ENCODE measurements around the gene SPHKAP.
"Not testable (repeated sequence)": the region's sequence is repeated elsewhere in the genome, so short reads cannot be mapped to it uniquely, and the experiment has no call there.

Gene SPHKAP

DNA sequence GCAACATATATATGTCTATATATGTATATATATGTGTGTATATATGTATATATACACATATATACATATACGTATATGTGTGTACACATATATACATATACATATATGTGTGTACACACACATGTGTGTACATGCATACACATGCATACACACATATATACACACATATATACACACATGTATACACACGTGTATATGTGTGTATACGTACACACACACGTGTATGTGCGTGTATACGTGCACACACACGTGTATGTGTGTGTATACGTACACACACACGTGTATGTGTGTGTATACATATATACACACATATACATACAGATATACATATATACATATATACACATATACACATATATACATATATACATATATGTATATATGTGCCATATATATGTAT, 89.4 kb downstream of the SPHKAP start:
- no peak for DNase-seq

DNA sequence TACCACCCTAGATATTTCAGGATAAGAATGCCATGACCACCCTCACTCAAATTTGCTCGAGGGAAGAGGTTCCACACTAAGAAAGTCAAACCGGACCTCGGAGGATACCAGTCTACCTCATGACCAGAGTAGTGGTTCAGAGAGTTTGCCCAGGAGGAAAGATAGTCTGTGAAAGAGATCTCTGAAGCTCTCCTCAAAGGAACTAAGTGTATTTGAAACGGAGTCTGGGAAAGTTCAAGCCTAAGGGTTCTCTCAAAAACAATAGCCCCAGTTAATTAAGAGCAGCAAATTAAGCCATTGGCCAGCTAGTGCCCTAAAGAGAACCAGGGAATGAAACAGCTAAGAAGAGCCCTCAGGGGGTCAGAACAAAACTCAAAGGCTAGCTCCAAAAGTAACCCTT, 94.9 kb downstream of the SPHKAP start:
- DNase-seq = no peak

- DNase-seq = no peak
These were observed 96.8 kb downstream of the SPHKAP start for GRCh38 chr2:228084717-228085116.

DNA sequence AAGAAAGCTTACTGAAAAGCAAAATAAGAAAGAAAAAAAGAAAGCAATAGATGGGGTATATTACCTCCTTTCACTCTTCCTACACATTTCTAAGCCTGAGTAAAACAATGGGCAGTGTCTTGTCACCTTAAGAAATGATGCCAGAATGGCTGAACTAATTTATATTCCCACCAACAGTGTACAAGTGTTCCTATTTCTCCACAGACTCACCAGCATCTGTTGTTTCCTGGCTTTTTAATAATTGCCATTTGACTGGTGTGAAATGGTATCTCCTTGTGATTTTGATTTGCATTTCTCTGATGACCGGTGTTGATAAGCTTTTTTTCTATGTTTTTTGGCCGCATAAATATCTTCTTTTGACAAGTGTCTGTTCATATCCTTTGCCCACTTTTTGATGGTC, 98.4 kb downstream of the SPHKAP start:
- no peak for DNase-seq

- no peak for DNase-seq
These were observed 98.9 kb downstream of the SPHKAP start for GRCh38 chr2:228082571-228082970.

GRCh38 chr2:228079194-228079593, 102.3 kb downstream of the SPHKAP start:
- DNase-seq = no peak

GRCh38 chr2:228076695-228077094, 104.8 kb downstream of the SPHKAP start:
- not testable (repeated sequence) for DNase-seq

DNA sequence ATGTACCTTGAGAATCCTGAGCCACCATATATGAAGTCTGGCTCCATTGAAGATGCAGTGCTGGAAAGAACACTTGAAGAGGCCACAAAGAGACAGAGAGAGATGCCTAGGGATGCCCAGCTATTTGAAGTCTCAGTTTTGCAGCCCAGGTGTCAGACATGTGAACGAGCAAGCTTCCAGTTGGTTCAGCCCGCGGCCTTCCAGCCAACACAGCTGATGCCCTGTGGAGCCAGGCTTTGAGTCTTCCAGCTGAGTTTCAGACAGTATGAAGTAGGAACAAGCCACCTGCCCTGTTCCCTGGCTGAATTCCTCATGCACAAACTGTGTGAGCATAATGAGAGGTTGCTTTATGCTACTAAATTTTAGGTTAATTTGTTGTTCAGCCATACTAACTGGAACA, 108.8 kb downstream of the SPHKAP start:
- DNase-seq = no peak

DNA sequence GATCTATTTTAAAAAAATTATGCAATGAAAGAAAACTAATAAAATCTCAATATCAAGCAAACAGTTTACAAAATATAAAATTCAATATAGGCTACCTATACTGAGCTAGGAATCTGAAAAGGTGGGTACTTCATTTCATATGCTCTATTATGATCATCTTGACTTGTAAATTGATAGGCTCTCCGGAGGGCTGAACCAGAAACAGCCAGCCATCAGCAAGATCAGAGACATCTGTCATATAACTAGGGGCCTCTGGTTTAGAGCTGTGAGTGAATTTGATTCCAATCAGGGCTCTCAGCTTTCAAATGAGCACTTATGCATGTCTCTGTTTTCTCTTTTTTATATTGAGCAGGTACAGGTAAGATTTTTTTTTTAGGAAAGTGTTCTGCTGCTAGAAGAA, 114.2 kb downstream of the SPHKAP start:
- DNase-seq = no peak

DNA sequence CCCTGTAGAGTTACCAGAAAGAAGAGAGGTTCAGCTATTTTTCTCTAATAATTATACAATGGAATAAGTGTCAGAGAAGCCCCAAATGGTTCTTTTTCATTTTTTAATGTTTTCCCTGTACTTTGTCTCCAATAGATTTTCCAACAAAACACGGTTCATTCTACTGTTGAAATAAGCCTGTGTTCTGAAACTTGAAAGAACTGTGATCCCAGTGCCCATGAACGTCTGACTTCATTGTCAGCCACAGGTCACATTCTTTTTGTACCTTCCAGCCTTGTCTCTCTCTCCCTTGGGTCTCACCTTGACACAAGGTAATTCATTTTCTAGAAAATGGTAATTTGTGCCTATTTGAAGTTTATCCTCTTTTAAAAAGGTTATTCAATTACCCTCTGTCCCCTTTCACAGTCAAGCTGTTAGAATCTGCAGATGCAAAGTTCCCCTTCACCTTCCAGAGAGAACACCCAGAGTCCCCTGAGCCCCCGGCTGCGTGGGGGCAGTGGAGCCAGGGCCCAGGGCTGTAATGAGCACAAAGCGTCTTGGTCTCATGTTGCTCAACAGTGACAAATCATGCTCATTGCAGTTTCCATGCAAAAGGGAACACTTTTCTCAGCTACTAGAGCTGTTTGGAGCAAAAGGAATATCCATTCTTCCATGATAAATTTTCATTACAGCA, 115.2 kb downstream of the SPHKAP start:
- no peak for DNase-seq

DNA sequence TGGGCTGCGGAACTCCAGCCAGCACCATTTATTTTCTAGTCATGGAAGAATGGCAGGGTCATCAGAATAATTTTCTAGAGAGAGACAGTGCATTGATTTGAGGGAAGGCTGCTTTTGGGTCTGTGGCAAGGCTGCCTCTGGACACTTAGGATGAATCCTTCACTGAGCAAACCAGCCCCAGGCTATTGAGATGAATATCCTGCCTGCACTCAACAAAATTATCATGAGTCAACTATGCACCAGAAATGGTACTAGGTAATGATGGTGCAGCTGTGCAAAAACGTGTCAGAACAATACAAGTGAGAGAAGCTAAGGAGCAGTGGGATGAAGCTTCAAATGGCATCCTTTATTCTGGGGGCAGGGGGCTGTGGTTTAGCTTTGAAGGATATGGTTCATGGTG, 115.8 kb downstream of the SPHKAP start:
- DNase-seq = no peak

- DNase-seq = no peak
These were observed 116.6 kb downstream of the SPHKAP start for GRCh38 chr2:228064796-228065315.

GRCh38 chr2:228064024-228064423, 117.5 kb downstream of the SPHKAP start:
- no peak for DNase-seq

- DNase-seq = no peak
These were observed 117.9 kb downstream of the SPHKAP start for GRCh38 chr2:228063558-228063957.

GRCh38 chr2:228059735-228060134, 121.8 kb downstream of the SPHKAP start:
- no peak for DNase-seq

DNA sequence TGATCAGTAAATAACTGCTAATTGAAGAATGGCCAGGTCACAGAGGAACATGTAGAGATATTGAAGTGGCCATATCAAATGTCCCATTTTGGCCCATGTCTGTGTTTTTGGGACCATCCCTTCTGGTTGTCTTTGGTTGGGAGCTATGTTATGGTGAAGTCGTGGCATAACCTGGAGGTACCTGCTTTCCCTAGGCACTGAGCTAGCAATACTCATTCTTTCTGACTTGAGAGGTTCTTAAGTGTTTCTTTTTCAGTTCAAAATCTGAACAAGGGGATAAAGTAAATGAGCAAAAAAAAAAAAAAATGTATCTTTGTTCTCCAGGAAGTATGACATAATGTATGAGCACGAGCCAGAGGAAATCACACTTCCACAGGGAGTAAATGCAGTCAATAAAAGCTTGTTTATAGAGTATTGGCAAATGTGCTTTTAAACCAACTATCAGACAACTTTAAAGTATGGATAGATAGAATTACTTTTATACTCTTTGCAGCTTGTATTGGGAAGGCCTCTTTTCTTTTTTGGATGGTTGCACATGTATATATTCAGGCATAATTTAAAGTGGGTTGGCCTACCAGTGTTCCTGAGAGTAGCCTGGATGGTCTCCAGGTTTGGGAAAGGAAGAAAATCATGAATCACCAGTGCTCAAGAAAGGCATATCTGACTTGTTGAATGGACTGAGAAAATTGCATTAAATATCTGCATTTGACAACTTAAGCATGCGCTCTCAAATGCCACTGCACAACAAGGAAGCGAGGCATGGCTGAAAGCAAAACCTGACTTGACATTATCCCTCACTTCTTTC, 125.0 kb downstream of the SPHKAP start:
- no peak for DNase-seq

- peak; percentile 3 for DNase-seq
These were observed 132.5 kb downstream of the SPHKAP start for GRCh38 chr2:228048838-228049490.

- DNase-seq = no peak
These were observed 140.5 kb downstream of the SPHKAP start for GRCh38 chr2:228040995-228041394.

DNA sequence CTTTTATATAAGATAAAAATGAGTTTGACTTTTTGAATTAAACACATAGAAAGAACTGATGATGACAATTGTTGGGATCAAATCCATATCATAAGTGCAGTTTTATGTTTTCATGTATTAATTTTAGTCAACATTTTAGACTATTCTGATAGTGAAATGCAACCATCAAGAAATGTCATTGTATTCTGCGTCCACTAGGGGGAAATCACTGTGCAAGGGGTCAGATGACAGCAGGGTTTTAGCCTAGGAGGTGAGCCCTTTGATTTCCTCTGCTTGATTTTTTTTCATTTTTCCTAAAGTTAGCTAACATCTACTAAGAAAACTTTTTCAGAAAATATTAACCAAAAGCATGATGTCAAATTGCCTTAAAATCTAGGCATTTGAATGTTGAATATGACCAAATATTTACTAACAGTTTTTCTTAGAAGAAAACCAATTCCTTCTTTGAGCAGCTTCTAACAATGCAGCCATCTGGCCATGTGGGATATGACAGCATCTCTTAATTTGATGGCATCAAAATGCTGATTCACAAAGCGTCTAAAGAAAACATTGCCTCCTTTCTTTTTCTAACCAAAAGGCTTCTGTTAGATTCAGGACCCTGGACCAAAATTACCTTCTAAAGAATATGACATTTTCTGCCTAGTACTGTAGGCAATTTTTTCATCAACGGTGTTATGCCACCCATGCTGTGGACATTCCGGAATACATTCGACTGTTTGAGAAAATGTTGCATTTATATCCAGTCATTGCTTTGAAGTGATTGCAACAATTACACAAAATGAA, 141.5 kb downstream of the SPHKAP start:
- peak; percentile 27 for DNase-seq

DNA sequence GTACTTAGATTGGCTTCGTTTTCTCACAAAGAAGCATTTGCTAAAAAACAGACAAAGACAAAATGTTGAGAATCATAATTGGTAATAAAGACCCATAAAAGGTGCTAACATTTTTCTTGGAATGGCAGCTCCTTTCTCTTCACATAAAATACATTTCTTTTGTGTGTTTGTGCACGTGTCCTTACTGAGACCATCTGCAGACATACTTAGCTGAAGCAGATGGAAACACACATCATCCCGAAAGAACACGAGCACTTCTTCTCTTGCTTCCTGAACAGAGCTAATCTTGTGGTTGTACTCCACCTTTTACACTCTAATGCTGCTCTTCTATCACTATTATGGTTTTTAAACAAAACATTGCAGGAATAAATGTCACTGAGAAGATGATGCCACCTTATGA, 142.5 kb downstream of the SPHKAP start:
- DNase-seq = no peak

DNA sequence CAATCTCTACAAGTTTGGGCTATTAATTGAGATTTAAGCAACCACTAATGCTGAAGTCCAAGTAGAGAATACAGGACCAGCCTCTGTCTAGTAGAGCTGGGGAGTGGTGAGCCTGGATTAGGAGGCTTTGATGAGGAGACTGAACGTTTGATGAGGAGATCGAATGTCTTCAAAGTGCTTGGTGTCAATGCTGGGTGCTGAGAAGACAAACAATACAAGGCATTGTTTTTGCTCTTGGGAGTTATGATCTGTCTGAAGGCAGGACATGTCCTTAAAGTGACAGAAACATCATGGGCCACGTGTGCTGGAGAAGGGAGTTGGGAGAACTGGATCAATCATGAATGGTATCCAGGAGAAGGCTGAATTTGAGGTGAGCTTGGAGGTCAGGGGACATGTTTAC, 143.6 kb downstream of the SPHKAP start:
- DNase-seq = no peak

DNA sequence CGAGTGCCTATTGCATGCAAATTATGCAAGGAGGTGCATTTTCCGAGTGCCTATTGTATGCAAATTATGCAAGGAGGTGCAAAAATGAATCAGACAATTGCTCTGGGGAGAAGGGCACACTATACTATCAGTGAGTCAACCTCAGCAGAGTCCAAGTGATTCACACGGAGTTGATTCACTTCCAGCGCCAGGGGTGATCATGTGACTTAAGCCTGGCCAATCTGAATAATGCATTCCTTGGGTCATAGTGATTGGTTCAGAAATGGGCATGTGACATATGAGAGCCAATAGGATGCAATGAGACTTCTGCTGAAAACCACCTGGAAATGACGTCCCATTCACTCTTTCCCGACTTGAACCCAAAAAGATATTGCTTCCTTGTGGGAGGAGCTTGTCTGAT, 157.9 kb downstream of the SPHKAP start:
- no peak for DNase-seq

DNA sequence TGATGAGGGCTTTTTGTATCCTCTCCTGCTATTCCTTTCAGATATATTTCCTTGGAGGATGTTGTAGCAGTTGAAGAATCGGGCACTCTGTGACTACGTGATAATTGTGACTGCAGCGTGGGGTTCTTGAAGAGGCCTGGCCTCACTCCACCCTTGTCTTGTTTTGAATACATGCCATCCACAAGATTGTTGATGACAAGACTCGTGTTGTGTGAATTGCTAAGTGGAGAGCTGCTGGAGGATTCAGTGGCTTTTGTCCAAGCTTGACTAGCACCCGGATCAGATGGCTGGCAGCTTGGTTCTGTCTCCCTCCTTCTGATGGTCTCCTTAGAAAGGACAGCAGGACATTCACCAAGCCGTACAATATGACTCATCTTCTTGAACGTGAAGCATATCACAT, 163.2 kb downstream of the SPHKAP start:
- DNase-seq = no peak

All from suppressor macrophage treated with lipopolysaccharide for 4 hours (primary cell).